Sigmoid colon (tissue), 7 donors: Measurements from ENCODE around the gene SRM. TPM values are rescaled to one million over a fixed set of nuclear protein-coding genes. Genes with fewer than 3 reads are reported as not detected.
A peak's percentile ranks its signal among the peaks of the same experiment; 100 is the strongest.

Experiments
- DNase-seq: peaks from one replicate; pipeline ENCODE4 v3.0.0-alpha.2; 2019
- H3K27ac ChIP-seq, 4 donors: fragments of 200-600 bp; sonication (generic); one replicate each; pipeline ENCODE4 v1.5.1; 2016 to 2019; ENCODE audit warnings: mild to moderate bottlenecking in 1 of 4
- H3K27me3 ChIP-seq, 3 donors: fragments of 200-600 bp; sonication (generic); one replicate each; pipeline ENCODE4 v1.5.1; 2019; ENCODE audit warnings: mild to moderate bottlenecking in 1 of 3
- H3K36me3 ChIP-seq, 4 donors: fragments of 200-600 bp; sonication (generic); one replicate each; pipeline ENCODE4 v1.5.1; 2016 to 2019
- H3K4me1 ChIP-seq, 4 donors: fragments of 200-600 bp; sonication (generic); one replicate each; pipeline ENCODE4 v1.5.1; 2017 to 2019
- H3K4me3 ChIP-seq, 4 donors: fragments of 200-600 bp; sonication (generic); one replicate each; pipeline ENCODE4 v1.5.1; 2017 to 2019; ENCODE audit warnings: mild to moderate bottlenecking in 2 of 4, moderate library complexity in 1 of 4
- H3K9me3 ChIP-seq, 4 donors: fragments of 200-600 bp in 3 of 4; sonication (generic) in 3 of 4; one replicate each; pipeline versions ENCODE4 v1.5.1 to v1.6.1; 2013 to 2019
- EP300 ChIP-seq, 4 donors: sonication (generic); formaldehyde crosslinking; IDR thresholded peaks; one replicate each; pipeline ENCODE4 v1.6.1; 2017; ENCODE audit warnings: antibody characterized with exemption in 4 of 4
- POLR2A ChIP-seq, 2 donors: fragments of 450-650 bp; IDR thresholded peaks; one replicate each; pipeline ENCODE4 v1.6.1; 2016; ENCODE audit warnings: antibody characterized with exemption in 2 of 2, mild to moderate bottlenecking in 2 of 2, moderate library complexity in 2 of 2
- POLR2AphosphoS5 ChIP-seq, 4 donors: sonication (generic); formaldehyde crosslinking; IDR thresholded peaks; one replicate each; pipeline ENCODE4 v1.6.1; 2017; ENCODE audit warnings: antibody characterized with exemption in 4 of 4
- WGBS, 2 donors: extraction: QIAGEN DNeasy Blood & Tissue Kit; methylation state at CpG; one replicate each; pipeline ENCODE4 v1.1.7; 2013; 5-methylcytosine and 5-hydroxymethylcytosine counted together
- intact Hi-C: fragments of 100-400 bp; cut with DNase I; formaldehyde crosslinking; loops from one replicate; pipeline ENCODE4 v1.15.1; 2023
- polyA plus RNA-seq, 3 donors: library from polyadenylated mRNA; stranded (reverse); fragments of 200-250 nt; gene quantifications; one replicate each; pipeline ENCODE4 v1.2.3, GENCODE V29; 2013
- total RNA-seq, 4 donors: library from RNA; depleted of rRNA; stranded (reverse); fragments of >200 nt; gene quantifications; one replicate each; pipeline ENCODE4 v1.1.0, GENCODE V29; 2016
- TF ChIP-seq, protein P1 (sequence below), 4 experiments: fragments of 450-650 bp in 3 of 4; fragments of 200-600 bp in 1 of 4; IDR thresholded peaks; one replicate each; pipeline ENCODE4 v1.5.1; 2016 to 2019; ENCODE audit warnings: antibody characterized with exemption in 4 of 4, mild to moderate bottlenecking in 3 of 4, moderate library complexity in 2 of 4
- donor health status: healthy with polysubstance abuse.
- donor health status: Bipolar disorder and iron deficiency.
- donor health status: healthy.

Gene SRM
- total and polyA plus RNA-seq, 7 donors, result 17.8 to 77.1 (median 28.5) TPM

GRCh38 chr1:11045428-11046269 lies 14.2 kb downstream of the SRM start:
- TF ChIP-seq POLR2AphosphoS5 (IDR thresholded peaks at IDR 0.05) (no peak), EP300 (IDR thresholded peaks at IDR 0.05) (no peak), POLR2A (IDR thresholded peaks at IDR 0.05) (no peak)
- TF ChIP-seq, protein P1, sequence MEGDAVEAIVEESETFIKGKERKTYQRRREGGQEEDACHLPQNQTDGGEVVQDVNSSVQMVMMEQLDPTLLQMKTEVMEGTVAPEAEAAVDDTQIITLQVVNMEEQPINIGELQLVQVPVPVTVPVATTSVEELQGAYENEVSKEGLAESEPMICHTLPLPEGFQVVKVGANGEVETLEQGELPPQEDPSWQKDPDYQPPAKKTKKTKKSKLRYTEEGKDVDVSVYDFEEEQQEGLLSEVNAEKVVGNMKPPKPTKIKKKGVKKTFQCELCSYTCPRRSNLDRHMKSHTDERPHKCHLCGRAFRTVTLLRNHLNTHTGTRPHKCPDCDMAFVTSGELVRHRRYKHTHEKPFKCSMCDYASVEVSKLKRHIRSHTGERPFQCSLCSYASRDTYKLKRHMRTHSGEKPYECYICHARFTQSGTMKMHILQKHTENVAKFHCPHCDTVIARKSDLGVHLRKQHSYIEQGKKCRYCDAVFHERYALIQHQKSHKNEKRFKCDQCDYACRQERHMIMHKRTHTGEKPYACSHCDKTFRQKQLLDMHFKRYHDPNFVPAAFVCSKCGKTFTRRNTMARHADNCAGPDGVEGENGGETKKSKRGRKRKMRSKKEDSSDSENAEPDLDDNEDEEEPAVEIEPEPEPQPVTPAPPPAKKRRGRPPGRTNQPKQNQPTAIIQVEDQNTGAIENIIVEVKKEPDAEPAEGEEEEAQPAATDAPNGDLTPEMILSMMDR (IDR thresholded peaks at IDR 0.05), result no peak
- Histone ChIP-seq H3K27ac (no peak overlapping the region), H3K27me3 (no peaks in the 10 kb centered on the region), H3K4me3 (no peak overlapping the region), H3K4me1 (no peaks in the 10 kb centered on the region), H3K9me3 (no peaks in the 10 kb centered on the region), H3K36me3 (no peaks in the 10 kb centered on the region)
- DNase-seq, result peak; percentile 54
- 67 to 70% methylated on average over 32 of the region's 32 CpGs for WGBS, 2 donors
- intact Hi-C loops, result no loop called here

- Histone ChIP-seq H3K4me1 (no peaks in the 10 kb centered on the region), H3K4me3 (no peak overlapping the region), H3K9me3 (no peaks in the 10 kb centered on the region), H3K36me3 (no peaks in the 10 kb centered on the region), H3K27me3 (no peaks in the 10 kb centered on the region), H3K27ac (no peak overlapping the region)
- 82 to 83% methylated on average over 16 of the region's 16 CpGs for WGBS, 2 donors
- DNase-seq, result peak; percentile 38
- intact Hi-C loops, result no loop called here
- TF ChIP-seq POLR2A (IDR thresholded peaks at IDR 0.05) (no peak), POLR2AphosphoS5 (IDR thresholded peaks at IDR 0.05) (no peak), EP300 (IDR thresholded peaks at IDR 0.05) (no peak)
- TF ChIP-seq, protein P1 (IDR thresholded peaks at IDR 0.05), result no peak
Measured at GRCh38 chr1:11044849-11045427, 14.9 kb downstream of the SRM start.

GRCh38 chr1:11044086-11044848 lies 15.6 kb downstream of the SRM start:
- TF ChIP-seq POLR2A (IDR thresholded peaks at IDR 0.05) (no peak), POLR2AphosphoS5 (IDR thresholded peaks at IDR 0.05) (no peak), EP300 (IDR thresholded peaks at IDR 0.05) (no peak)
- TF ChIP-seq, protein P1 (IDR thresholded peaks at IDR 0.05), result no peak
- no peaks in the 10 kb centered on the region for H3K4me1 ChIP-seq
- peak; percentile 40 for DNase-seq
- no peak overlapping the region for H3K4me3 ChIP-seq
- WGBS, 2 donors, result 69 to 80% methylated on average over 16 of the region's 16 CpGs
- no peaks in the 10 kb centered on the region for H3K36me3 ChIP-seq
- H3K27ac ChIP-seq, result no peak overlapping the region
- H3K27me3 ChIP-seq, result no peaks in the 10 kb centered on the region
- no peaks in the 10 kb centered on the region for H3K9me3 ChIP-seq
- intact Hi-C loops, result no loop called here

DNA sequence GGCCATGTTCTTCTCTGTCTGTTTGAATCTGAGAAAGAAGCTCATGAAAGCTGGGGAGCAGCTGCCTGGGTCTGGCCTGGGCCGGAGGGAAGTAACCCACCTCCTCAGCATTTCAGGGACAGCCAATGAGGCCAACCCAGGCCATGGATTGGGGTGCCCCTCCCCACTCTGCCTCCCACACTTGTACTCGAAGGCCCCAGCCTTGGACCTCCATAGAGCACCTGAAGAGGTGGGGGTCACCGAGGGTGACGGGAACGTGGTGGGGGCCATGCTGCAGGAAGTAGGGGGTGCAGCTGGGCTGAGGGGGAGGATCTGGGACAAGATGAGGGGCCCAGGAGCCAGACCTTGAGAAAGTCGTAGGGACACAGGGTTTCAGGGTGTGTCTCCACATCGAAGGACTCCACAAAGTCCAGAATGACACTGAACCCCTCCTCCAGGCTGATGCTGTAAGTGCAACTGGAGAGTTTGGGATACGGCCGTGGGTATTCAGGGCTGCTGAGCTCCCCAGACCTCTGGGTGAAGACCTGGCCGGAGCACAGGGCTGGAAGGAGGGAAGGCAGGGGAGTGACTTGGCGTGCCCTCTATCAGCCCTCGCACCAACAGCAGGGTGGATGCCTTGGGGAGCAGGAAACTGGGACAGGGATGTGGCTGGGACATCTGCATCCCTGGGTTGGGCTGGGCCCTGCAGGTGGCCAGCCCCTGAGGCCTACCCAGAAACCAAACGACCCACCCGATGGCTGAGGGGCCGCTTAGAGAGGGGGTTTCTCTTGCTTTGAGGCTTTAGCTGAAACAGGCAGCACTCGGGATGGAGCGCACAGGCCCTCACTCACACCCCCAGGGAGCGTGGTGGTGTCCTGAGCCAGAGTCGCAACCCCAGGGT lies 16.6 kb downstream of the SRM start:
- TF ChIP-seq, protein P1 (IDR thresholded peaks at IDR 0.05), result no peak
- TF ChIP-seq POLR2A (IDR thresholded peaks at IDR 0.05) (no peak), EP300 (IDR thresholded peaks at IDR 0.05) (no peak), POLR2AphosphoS5 (IDR thresholded peaks at IDR 0.05) (no peak)
- intact Hi-C loops, result no loop called here
- peak; percentile 43 for DNase-seq
- no peak overlapping the region for H3K27ac ChIP-seq
- no peak overlapping the region for H3K4me3 ChIP-seq
- H3K36me3 ChIP-seq, result no peaks in the 10 kb centered on the region
- peaks cover 0 to 5% (median 1%) of the 10 kb centered on the region in 4 donors for H3K4me1 ChIP-seq
- WGBS, 2 donors, result 78 to 81% methylated on average over 19 of the region's 19 CpGs
- no peaks in the 10 kb centered on the region for H3K9me3 ChIP-seq
- no peaks in the 10 kb centered on the region for H3K27me3 ChIP-seq
